GM12874 (cell line): ENCODE measurements around the gene RIT2.

ENCODE experiments used
- TF ChIP-seq, protein P1 (sequence below): IDR thresholded peaks from 2 replicates; pipeline ENCODE4 v1.5.1; 2011; ENCODE audit warnings: low read depth, mild to moderate bottlenecking, control low read depth, low read length, moderate library complexity; ENCODE audit not compliant: insufficient read depth

Gene RIT2

DNA sequence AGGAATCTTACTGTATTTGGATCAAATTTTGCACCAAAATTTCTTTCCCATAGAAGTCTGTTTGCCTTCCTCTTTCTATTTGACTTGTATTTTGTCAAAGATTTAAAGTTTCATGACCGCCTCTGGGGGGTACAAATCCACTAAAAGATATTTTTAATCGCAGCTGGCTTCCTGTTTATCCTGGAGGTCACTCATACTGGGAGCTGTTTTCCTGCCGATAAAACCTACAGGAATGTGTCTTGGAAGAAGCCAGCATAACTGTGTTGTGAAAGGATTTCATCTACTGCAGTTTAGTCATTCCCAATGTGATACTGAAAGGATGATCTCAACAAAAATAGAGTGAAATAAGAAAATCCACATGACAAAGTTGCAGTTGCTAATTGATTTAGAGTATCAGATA is 184.0 kb downstream of the RIT2 start:
- TF ChIP-seq, protein P1, sequence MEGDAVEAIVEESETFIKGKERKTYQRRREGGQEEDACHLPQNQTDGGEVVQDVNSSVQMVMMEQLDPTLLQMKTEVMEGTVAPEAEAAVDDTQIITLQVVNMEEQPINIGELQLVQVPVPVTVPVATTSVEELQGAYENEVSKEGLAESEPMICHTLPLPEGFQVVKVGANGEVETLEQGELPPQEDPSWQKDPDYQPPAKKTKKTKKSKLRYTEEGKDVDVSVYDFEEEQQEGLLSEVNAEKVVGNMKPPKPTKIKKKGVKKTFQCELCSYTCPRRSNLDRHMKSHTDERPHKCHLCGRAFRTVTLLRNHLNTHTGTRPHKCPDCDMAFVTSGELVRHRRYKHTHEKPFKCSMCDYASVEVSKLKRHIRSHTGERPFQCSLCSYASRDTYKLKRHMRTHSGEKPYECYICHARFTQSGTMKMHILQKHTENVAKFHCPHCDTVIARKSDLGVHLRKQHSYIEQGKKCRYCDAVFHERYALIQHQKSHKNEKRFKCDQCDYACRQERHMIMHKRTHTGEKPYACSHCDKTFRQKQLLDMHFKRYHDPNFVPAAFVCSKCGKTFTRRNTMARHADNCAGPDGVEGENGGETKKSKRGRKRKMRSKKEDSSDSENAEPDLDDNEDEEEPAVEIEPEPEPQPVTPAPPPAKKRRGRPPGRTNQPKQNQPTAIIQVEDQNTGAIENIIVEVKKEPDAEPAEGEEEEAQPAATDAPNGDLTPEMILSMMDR: no peak

GRCh38 chr18:42929857-42930256 is 185.6 kb downstream of the RIT2 start:
- TF ChIP-seq, protein P1: no peak

DNA sequence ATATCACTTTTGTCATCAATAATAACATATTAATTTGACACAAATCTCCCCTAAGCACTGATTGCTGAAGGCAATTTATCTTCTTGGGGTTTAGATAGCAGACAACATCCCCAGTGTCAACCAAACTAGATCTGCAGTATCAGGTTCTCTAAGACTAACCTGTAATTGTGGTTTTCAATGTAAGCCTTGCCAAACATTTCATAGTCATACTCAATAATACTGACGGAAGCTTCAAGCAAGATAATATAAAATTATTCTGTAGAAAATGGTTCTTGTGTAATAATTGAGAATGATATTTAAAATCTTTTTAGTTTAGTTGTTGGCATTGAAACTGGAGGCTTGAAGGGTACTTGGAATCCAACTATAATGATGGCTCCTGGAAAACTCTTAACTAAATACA is 186.3 kb downstream of the RIT2 start:
- TF ChIP-seq, protein P1: no peak

- TF ChIP-seq, protein P1: no peak
Observed at GRCh38 chr18:42925036-42925435, 190.4 kb downstream of the RIT2 start.

GRCh38 chr18:42922363-42922762 is 193.1 kb downstream of the RIT2 start:
- TF ChIP-seq, protein P1: no peak

DNA sequence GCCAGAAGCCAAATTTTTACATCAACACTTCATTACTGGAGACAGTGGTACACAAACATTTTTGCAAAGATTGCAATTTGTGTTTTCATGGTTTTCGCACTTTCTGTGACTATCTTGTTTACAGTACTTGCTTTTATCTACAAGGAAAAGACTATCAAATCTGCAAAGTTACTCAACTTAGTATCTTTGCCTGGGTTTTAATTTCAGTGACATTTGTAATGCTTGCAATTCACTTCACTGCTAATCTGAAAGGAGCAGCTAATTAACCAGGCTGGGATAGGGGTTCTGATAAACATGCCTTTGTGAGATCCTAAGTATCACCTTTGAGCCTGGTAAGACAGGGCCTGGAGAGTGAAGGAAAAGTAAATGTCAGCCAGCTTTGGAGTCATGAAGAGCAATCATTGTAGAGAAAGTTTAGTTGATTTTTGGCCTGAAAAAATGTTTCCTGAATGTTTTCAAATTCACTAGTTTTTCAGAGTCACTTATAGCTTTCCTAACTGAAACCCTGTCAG is 194.2 kb downstream of the RIT2 start:
- TF ChIP-seq, protein P1: no peak

DNA sequence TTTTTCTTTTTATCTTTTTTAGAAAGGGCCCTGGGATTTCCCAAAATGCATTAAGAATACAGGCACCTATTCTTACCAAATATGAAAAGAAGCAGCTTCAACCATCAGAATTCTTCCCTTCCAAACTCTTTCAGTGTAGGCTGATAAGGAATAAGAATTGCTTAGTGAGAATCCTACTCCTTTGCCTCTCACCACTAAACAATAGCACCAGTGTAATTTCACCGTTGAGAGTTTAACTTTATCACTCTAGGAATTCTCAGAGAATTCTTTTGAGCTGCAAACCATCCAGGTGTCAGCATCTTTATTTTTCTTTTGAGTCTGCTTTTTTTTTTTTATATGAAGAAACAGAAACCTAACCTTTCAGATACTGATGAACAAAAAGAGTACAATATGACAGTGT is 194.9 kb downstream of the RIT2 start:
- TF ChIP-seq, protein P1: no peak
